Measurements from ENCODE around the gene MDFIC.

The MDFIC gene

DNA sequence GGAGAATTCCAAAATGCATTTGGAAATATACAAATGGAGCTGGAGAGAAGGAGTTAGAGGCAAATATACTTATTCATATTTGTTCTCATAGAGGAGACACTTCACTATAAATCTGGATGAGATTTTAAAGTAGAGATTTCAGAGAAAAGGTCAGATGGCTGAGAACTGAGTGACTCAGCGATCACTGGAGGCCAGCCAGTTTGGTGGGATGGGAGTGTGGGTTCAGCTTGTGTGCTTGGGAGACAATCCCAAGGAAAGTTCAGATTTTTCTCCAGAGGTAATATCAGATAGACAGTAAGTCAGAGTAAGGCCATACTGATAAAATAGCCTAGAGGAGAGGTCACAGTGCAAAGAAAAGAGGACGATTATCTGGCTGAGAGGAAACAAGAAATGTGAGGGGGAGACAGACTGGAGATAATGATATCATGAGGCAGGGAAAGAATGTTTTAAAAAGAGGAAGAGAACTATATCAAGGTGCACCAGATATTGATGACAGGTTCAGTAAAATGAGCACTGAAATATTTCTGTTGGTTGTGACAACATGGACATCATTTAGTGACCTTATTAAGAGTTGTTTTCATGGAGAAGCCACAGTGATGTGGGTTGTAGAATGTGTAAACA is 67.0 kb downstream of the MDFIC start:
- H3K27ac ChIP-seq: no peak overlapping the region
- TF ChIP-seq, protein P1, sequence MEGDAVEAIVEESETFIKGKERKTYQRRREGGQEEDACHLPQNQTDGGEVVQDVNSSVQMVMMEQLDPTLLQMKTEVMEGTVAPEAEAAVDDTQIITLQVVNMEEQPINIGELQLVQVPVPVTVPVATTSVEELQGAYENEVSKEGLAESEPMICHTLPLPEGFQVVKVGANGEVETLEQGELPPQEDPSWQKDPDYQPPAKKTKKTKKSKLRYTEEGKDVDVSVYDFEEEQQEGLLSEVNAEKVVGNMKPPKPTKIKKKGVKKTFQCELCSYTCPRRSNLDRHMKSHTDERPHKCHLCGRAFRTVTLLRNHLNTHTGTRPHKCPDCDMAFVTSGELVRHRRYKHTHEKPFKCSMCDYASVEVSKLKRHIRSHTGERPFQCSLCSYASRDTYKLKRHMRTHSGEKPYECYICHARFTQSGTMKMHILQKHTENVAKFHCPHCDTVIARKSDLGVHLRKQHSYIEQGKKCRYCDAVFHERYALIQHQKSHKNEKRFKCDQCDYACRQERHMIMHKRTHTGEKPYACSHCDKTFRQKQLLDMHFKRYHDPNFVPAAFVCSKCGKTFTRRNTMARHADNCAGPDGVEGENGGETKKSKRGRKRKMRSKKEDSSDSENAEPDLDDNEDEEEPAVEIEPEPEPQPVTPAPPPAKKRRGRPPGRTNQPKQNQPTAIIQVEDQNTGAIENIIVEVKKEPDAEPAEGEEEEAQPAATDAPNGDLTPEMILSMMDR (conservative IDR thresholded peaks at IDR 0.05): no peak
- TF ChIP-seq ZFX (IDR thresholded peaks at IDR 0.05): no peak

DNA sequence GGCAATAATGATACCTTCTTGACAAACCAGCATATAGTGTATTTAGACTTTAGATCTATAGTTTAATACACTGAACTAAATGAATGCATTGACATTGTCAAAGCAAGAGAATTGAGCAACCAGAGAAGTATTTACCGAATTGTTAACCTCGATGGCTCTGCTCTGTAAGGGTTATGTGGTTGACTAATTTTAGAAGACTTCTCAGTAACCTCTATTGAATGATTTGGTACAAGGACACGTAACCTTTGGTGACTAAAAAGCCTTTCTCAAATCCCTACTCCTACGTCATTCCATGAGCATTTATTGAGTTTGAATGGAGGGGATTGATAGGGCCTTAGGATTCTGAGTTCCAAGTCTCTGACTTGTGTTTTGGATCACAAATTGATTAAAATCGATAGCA is 67.6 kb downstream of the MDFIC start:
- H3K27ac ChIP-seq: no peak overlapping the region
- TF ChIP-seq, protein P1 (conservative IDR thresholded peaks at IDR 0.05): no peak
- no peak for TF ChIP-seq ZFX (IDR thresholded peaks at IDR 0.05)

DNA sequence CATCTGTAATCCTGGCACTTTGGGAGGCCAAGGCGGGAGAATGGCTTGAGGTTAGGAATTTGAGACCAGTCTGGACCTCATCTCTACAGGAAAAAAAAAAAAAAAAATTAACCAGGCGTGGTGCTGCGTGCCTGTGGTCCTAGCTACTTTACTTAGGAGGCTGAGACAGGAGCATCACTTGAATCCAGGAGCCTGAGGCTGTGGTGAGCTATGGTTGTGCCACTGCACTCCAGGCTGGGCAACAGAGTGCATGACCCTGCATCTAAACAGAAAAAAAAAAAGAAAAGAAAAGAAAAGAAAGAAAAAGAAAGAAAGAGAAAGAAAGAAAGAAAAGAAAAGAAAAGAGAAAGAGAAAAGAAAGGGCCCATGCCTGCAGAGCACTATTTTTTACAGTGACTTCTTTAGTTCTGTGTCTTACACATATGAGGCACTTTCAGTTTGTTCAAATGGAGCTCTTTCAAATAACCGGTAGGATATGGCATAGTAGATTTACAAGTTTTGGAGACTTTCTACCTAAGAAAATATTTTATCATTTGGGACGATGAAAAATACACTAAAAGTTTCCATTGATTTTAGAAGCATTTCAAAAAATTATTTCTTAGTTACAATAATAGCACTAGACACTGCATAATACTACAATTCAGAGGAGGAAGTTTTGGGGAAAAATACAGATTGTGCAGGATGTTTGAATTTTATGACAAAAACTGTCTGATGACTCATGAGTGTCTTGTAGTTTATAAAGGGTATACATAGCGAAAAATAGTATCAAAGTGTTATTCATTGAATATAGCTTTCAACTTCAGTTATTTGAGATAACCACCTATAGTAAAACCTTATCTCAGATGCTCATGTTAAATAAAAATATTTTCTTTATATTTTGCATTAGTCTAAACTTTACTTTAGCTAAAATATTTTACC is 75.9 kb downstream of the MDFIC start:
- no peak for TF ChIP-seq ZFX (IDR thresholded peaks at IDR 0.05)
- TF ChIP-seq, protein P1 (conservative IDR thresholded peaks at IDR 0.05): no peak
- H3K27ac ChIP-seq: no peak overlapping the region

DNA sequence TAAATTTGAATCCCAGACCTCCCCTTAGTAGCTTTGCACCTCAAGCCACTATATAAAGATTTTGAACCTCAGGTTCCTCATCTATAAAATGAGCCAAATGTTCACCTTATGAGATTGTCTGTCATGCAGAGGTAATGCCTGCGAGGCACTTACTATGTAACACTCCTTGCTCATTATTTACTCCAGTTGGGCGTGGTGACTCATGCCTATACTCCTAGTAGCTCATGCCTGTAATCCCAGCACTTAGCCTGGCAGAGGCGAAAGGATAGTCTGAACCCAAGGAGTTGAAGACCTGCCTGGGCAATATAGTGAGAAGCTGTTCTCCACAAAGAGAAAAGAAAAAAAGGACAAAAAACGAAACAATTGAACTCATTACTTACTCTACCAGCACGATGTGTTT is 82.2 kb downstream of the MDFIC start:
- TF ChIP-seq, protein P1 (conservative IDR thresholded peaks at IDR 0.05): no peak
- no peak for TF ChIP-seq ZFX (IDR thresholded peaks at IDR 0.05)
- H3K27ac ChIP-seq: no peak overlapping the region

DNA sequence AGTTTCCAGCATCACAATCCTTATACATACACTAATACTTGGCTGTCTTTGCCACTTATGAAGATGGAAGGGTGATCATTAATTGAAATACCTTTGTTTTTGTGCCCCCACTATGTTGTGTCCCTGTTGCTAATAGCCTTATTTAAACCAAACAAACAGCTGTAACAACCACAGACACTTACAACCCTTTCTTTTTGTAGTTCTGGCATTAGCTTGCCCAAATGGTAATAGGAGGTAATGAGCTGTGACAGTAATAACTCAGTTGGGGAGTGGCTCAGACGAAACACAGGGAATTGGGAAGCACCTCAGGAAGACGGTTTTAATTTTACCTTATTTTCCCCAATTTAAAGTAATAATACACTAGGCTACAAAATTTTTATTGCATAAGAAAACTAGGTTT is 83.4 kb downstream of the MDFIC start:
- TF ChIP-seq, protein P1 (conservative IDR thresholded peaks at IDR 0.05): no peak
- TF ChIP-seq ZFX (IDR thresholded peaks at IDR 0.05): no peak
- H3K27ac ChIP-seq: no peak overlapping the region

DNA sequence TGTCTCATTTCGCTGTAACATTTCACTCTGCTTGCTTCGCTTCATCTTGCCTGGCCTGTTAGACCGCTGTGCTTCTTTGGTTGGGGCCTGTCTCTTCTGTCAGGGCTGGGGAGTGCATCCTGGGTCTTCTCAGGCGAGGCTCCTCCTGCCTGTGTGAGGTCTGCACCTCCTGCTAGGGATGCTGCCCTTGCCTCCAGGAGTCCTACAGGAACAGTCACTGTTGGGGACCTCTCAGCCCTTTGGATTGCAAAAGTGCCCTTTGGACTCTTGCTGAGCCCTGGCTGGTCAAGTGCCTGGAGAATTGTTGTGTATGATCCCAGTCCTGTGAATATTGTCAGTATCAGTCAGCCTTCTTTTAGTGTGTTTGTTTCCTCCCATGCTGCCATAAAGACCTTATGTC is 84.1 kb downstream of the MDFIC start:
- no peak for TF ChIP-seq ZFX (IDR thresholded peaks at IDR 0.05)
- TF ChIP-seq, protein P1 (conservative IDR thresholded peaks at IDR 0.05): no peak
- no peak overlapping the region for H3K27ac ChIP-seq

DNA sequence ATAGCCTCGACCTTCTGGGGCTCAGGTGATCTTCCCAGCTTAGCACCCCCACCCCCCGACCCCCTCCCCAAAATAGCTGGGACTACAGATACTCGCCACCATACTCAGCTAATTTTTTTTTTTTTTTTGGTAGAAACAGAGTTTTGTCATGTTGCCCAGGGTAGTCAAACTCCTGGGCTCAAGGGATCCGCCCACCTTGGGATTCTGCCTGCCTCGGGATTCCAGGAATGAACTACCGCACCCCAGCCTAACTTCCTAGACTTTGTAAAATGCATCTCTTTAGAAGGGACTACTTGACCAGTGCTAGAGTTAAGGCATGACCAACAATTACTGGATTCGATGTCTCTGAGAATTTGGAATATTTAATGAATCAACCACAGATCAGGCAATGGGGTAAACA is 85.9 kb downstream of the MDFIC start:
- H3K27ac ChIP-seq: no peak overlapping the region
- TF ChIP-seq, protein P1 (conservative IDR thresholded peaks at IDR 0.05): no peak
- TF ChIP-seq ZFX (IDR thresholded peaks at IDR 0.05): no peak
